SHP77 (cell line): Measurements from ENCODE around the gene NUAK1.

Experiments used
- DNase-seq, 2 experiments: peaks; one replicate each; lab custom pipeline; 2025; lab: John Stamatoyannopoulos, UW

Gene NUAK1

DNA sequence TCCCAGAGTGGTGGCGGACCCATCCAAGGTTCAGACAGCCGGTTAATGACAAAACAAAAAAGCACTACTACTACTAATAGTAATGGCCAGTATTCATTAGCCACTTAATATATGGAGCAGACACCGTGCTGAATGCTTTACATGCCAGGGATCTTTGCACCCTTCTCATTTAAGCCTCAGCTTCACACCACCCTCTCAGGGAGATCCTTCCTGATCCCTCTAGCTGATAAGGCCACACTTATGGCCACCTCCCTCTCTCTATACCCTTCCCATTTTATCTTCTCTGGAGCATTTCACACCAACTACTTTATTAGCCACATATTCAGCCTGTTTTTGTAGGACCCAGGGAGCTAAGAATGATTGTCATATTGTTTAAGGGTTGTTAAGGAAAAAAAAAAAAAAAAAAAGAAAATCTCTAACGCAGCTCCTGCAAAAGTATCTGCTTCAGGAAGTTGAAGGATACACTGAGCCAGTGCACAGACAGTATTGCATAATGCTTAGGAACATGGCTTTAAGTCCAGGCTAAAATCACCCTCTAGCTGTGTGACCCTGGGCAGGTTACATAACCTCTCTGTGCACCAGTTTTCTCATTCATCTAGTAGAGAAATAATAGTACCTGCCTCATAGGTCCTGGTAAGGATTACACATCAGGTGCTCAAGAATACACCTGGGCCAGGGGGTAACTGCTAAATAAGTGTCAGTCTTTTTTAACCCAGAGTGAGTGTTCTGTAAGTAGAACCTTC is 29.4 kb downstream of the NUAK1 start:
- no peak for DNase-seq

DNA sequence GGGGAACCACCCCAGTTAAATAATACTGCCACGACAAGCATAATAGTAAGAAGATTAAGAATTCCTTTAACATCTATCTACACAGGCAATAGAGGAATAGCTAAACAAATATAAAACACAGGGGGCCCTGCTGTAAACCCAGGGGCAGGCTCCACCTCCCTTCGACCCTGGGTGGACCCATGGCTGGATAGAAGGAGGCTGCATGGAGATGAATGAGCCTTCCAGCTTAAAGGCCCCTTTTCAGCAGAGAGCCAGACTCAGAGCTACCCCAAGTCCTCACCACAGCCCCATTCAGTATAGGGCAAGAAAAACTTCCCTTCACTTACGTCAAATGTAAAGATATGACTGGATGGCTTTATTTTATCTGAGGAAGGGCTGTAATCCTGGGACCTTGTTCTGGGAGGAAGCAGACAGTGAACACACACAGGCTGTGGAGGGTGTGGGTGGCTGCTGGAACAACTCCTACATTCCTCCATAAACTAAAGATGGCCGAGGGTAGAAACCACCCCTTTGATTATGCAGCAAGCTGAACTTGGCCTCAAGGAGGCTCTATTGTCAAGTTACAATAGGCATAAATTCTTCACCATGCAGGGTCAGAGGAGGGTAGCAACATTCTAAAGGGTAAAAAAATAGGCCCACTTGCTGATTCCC is 30.4 kb downstream of the NUAK1 start:
- DNase-seq: no peak

DNA sequence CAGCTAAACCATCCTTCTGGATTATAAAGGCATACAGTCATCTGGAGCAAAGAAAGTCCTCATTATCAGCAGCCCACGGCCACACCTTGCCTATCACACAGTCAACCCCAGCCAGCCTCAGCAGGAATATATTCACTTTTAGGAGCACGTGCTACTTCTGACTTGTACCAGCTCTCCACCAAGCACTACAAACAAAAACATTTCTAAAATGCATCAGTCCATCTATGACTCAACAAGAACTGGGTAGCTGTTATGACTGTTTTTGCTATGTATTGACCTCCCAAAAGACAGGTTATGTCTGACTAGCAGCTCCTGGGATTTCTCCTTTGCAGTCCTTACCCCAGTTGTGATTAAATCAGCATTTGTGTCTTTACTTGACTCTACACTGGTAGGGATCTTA is 31.2 kb downstream of the NUAK1 start:
- no peak for DNase-seq

DNA sequence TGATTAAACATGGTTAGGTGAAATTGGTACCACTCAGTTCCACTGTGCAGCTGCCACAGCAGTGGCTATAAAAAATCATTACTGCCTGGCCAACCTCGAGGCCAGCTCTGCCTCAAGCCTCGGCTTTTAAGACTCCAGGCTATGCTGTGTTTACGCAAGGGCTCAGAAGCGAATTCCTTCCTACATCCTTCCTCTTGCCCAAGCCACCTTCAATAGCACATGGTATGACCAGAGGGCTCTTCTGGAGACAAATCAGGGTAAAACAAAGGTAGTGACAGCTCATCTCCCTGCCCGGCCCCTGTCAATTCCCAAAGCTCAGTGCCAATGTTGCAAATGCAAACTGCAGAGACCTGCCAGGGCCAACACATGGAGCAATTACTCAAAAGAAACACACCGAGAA is 31.9 kb downstream of the NUAK1 start:
- DNase-seq: no peak

DNA sequence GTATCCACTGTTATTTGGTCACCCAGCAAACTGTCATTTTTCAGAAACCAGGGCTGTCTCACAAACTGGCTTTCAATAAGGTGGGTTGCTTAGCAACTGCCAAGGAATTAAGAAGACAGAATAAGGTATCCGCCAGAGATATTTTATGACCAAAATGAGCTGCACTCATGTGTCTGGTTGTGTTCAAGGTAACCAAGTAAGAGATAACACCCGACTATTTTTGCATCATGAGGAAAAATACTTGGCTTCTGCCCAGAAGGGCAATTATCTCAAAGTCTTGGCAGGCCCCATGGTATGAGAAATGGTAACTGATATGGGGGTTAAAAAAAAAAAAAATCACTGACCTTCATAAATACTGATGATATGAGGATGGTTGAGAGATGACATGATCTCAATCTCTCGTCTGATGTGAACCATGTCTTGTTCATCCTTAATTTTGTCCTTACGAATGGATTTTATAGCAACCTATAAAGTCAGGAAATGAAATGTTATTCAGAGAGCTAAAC is 32.6 kb downstream of the NUAK1 start:
- DNase-seq: no peak

DNA sequence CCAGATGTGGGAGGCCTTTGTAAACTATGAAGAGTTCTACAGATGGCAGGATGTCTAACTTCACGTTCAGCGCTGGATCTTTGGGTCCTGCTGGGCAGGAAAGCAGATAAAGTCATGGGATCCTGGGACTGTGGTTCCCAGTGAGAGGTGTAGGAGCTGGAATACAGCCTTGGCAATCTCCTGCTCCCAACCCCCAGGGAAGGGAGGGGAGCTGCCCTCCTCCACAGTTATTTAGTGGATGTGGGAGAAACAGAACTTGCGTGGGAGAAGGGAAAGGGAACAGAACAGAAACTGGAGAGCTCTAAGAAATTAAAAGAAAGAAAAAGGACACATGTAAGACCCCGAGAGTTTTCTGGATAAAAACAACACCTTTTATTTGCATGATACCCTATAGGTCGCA is 37.0 kb downstream of the NUAK1 start:
- DNase-seq: no peak

DNA sequence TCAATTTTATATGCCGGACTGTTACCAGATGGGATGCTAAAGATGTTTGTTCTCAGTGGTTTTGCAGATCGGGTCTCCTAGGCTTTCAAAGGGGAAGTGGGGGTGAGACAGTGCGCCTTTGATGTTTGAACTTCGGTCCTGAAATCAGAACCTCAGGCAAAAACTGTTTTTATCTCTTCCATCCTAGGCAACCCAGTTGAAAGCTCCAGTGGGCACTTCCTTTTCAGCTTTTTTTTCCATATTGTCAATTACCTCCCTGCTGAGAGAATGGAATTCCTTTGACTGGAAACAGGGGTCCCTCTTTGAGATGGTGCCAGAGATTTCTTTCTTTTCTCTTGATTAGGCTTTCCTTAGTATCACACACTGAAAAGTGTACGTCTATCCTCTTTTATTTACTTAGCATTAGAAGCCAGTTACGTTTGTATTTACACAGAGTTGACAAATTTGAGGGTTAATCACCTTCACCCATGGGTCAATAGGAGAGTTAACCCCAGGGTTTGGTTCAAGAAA is 40.0 kb downstream of the NUAK1 start:
- no peak for DNase-seq

DNA sequence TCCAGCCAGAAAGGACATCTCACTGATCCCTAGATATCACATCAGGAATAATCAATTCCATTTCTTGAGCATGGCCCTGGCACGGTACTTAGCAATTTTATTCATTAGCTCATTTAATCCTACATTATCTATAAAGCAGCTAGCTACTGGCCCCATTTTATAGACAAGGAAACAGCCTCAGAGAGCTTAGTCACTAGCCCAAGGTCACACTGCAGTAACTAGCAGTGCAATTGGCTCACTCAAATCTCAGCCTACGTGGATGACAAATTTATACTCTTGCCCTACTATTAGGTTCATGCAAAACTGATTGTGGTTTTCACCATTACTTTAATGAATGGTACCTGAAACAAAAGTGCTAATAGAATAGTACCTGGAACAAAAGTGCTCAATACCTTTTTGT is 41.7 kb downstream of the NUAK1 start:
- DNase-seq: no peak

DNA sequence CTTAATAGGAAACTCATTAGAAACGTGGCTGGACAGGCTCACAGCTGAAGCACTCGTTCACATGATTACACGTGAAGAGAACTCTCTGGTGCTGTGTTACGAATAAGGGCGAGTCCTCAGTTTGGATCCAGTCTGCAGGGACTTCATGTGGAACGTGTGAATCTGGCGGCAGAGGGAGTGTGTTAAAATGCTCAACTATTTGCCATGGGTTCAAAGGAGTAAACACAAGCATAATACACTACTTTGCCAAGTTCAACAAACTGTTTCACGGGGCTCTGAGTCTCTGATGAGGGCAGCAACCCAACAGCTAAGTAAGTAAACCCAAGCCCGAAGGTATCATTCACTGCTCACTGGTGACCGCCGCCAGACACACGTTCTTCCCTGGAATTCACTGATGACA is 42.4 kb downstream of the NUAK1 start:
- DNase-seq: no peak

DNA sequence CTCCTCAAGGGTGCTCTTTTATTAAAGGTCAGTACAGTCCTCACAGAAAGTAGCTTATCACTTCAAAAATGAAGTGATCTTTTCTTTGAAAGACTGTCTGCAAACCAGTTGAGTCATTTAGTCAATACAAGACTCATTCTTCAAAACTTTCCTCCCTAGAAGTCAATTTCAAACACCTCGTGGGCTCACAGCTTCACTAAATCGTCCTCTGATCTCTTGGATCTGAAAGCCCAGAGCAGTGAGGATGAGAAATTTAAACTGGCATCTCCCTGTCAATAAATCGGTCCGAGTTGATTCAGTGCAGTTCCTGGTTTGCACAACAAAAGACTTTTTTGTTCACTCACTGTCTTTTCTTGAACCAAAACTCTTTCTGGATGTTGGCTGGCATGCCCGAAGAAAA is 44.5 kb downstream of the NUAK1 start:
- no peak for DNase-seq

DNA sequence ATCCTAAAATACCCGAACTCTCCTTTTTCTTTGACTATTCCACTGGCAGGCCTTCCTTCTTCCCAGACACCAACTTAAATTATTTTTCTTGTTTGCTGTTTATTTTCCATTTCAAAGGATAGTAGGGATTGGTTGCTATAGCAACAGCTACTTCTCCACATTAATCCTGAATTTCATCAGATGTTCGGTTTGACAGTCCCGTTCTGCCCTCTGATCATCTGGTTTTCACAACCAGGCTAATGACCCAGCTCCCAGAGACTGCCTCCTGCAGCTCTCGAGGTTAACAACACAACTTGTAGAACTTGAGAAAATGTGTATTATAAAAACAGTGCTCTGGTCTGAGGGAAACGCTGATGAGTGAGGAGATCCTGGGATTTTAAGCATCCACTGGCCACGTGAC is 45.5 kb downstream of the NUAK1 start:
- no peak for DNase-seq

DNA sequence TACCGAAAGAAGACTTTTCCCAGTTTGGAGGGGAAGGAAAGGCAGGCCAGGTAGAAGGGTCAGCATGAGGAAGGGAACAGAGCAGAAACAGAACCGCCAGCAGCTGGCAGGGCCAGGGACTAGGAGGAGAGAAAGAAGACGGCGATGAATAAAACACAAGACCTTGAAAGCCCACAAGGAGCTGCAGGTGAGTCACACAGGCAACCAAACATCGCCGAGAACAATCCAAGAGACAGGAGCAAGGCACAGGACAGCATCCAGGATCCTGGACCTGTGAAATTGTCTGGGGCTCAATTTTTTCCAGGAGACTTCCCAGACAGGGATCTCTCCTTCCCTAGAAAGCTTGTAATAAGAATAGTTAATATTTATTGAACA is 47.3 kb downstream of the NUAK1 start:
- no peak for DNase-seq

DNA sequence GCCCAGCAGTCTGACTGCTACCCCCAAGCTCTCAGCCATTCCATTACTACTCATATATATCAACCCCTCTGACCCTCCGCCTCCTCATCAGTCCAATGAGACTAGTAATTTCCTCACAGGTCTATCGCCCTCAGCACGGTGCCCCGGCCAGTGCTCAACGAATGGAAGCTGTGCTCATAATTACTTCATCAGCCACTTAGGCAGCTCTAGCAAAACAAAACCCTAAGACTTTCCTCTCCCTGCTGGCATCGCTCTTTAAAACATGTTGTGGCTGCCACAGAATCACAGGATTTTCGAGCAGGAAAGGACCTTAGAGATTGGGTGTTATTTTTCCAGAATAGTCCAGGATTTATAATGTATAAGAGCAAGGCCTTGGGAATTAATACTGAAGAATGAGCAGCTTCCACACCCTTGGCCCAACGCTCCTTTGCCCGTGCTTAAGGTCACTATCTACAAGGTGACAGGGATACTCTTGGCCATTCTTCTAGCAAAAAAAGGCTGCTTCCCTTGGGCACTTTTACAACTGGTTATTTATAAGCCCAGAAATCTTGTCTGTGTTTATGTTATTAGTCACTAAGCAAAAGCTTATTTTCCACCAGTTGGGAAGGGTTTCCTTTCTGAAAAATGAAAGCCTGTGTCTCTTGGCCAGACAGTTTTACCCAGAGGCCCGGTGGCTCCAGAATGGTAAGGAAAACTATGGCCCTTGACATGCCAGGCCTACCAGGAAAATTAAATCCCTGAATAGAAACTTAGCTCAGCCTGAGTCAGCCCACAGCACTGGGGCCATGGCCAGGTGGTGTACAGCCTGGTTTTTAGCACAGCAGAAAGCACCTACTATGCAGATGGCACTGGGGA is 47.9 kb downstream of the NUAK1 start:
- DNase-seq: no peak

DNA sequence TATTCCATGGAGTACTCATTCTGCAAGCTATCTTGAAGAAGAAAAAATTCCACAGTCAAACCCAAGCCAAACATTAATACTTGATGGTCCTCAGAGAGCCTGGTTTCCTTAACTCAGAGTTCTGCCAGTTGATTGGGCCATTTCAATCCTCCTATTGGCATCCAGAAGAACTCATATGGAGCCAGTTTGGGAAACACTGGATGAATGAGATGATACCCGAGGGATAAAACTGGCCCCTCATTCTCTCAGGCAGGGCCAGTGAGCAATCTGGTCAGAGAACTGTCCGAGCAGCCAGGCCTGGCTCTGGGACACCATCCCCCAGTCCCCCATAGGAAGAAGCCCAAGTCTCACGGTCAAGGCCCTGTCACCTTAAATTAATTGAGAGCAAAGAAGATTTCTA is 48.8 kb downstream of the NUAK1 start:
- no peak for DNase-seq

DNA sequence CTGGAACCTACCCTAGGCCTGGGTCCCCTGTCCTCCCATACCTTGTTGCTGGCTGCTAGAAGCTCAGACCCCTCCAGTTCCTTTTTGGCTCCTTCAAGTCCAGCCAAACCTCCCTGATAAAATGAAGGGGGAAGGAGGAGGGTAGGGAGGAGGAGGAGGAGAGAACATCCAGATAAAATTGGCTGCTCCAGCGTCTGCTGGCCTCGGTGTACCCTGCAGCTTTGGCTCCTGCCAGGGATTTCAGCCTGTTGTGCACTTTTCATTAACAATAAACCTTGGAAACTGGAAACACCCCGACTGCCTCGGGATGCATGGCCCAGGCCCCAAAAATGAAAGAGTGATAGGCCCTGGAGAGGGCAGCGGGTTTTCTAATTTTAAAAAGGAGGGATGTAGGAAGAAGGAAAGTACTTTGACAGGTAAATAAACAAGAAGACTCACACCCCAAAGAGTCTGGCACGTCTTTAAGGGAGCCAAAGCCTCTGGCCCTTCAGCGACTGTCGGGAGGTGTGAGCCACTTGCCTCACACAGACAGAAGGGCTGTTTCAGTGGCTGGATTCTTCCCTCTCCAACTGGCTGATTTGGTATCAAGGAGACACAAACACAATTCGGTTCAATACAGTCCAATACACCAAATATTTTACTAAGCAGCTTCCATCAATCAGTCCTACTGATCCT is 49.8 kb downstream of the NUAK1 start:
- DNase-seq: no peak

DNA sequence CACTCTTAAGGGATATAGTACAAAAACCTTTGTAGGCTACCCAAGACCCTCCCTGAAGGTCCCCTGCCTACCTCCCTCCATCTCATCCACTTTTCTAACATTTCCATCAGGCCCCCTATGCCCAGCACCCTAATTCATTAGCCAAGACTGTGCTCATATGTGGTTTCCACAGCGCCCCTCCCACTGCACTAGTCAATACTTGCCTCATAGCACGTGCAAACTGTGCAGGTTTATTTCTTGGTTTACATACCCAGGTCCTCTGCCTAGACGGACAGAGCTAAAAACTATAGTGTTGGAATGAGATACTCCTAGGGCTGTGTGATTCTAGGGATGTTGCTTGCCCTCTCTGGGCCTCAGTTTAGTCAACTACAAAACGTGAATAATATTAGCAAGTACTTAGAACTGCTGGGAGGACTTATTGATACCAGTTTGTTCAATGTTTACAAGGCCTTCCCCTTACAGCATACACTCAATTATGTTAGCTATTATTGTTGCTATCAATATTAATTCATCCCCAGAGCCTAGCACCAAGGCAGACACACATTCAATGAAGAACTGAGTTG is 50.4 kb downstream of the NUAK1 start:
- DNase-seq: no peak

DNA sequence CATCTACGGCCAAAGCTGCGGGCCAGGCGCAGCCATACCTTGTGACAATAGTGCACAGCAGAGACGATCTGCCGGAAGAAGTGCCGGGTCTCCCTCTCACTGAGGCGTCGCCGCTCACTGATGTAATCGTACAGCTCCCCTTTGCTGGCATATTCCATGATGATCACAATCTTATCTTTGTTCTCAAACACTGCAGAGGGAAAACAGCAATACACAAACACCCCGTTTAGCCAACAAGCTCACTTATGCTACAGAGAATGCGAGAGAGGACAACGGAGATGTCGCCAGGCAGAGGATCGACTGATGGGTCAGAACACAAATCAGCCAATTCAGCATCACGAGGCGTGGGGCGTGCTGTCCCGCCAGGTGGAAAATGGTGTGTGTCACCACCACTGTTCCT is 52.1 kb downstream of the NUAK1 start:
- DNase-seq: no peak

DNA sequence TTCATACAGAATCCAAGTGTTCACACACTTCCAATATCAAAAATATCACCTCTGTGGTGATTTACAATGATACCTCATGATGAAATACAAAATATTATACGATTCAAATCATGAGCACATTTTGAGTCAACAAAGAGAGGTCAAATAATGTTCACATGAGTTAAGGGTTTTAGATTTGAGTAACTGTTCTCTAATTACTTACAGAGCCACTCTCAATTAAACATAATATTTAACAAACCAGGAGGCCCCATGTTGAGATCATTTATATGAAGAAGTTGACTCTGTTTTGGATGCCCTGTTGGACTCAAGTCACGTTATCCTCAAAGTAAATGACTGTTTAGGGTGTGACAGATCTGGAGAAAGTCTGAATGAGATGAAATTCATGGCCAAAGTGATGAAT is 53.5 kb downstream of the NUAK1 start:
- DNase-seq: no peak

DNA sequence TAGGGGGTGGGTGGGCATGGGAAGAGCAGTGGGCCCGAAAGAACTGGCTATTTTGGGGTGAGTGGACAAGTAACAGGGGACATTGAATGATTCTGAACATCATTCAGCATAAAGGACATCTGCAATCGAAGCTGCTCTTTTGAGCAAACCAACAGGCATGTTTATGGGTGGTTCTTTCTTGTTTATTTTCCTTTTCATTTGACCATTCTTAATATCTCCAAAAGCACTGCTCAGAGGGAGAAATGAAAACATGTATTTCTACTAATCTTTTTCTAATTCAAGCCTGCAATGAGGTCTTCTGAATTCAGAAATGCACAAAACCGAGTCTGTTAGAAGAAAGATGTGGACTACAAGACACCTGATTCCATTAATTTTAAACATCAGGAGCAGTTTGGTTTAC is 54.0 kb downstream of the NUAK1 start:
- no peak for DNase-seq

DNA sequence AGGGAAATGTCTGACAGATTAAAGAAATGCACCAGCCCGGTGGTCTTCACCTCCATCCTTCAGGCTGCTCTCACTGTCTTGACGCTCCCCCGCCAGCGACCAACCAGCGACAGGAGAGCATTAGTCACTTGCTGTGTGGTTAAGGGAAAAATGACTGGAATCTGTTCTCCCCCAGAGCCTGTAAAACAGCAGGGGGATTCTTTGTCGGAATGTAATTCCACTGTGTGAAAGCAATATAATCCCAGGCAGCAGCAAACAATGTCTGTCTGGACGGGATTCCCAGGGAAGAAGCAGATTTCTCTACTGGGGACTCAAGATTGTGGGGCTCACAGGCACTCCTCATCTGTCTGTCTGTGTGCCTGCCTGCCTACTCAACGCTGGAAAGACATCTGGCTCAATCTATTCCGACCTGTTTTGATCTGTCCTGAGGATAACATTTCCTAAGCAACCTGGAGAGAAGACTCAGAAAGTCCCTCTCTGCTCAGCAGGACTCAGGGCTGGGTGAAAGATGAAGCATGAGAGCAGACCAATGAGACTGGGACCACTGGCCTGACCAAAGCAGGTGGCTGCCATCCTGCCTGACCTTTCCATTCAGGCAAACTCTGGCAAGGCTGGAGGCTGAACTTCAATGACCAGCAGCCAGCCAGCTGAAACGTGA is 54.6 kb downstream of the NUAK1 start:
- no peak for DNase-seq
